ENCODE results near the gene IDE. TPM values are rescaled to one million over a fixed set of nuclear protein-coding genes. Genes with fewer than 3 reads are reported as not detected.
A peak's percentile ranks its signal among the peaks of the same experiment; 100 is the strongest.

IDE gene
- total and polyA plus RNA-seq, 9 of the 15 experiments (the other 6 are each of a cell fraction or from before 2014, with no cell fraction given): 10.2 to 50.6 (median 33.2) TPM

GRCh38 chr10:92508866-92509265, 65.0 kb downstream of the IDE start:
- DNase-seq (ENCODE audit: extremely low read depth in 1 of 4, low spot score in 3 of 4) (no peak), ATAC-seq (no peak), FAIRE-seq (no peak)
- no TSS peak for BruUV-seq (replicated peaks)
- no peak for TF ChIP-seq ELF4 (CRISPR knock-in tag; IDR thresholded peaks at IDR 0.05)
- peak; percentile 42; the same call in 1 of the 2 replicates for TF ChIP-seq ZNF316 (IDR thresholded peaks at IDR 0.05)
- no peak overlapping the region for H3K27ac ChIP-seq (ENCODE audit: extremely low read depth, low read depth, low read length)
- no peak overlapping the region for H3K4me2 ChIP-seq (ENCODE audit: insufficient read depth, low read length)
- no peaks in the 10 kb centered on the region for H3K4me1 ChIP-seq (replicated peaks in 1 of 2; ENCODE audit: control insufficient read depth in 2 of 2, insufficient read depth in 2 of 2, low read length in 2 of 2)
- CTCF ChIA-PET (ENCODE audit: low intra/inter-chr PET ratio): no interaction called here
- no peak overlapping the region for H3K9ac ChIP-seq (ENCODE audit: insufficient read depth in 1 of 2, low read depth in 2 of 2, low read length in 2 of 2)
- H3K79me2 ChIP-seq (ENCODE audit: control insufficient read depth, insufficient read depth, low read length): no peaks in the 10 kb centered on the region
- POLR2A ChIA-PET: interaction anchor here (0.5 kb wide), 1 partner anchor 83 kb away, joined by 3 read pairs; no protein-coding TSS in a partner anchor
- H3K4me3 ChIP-seq: no peak overlapping the region
- 70% methylated on average over 2 of the region's 2 CpGs for whole genome bisulfite sequencing (ENCODE audit: insufficient coverage, low coverage, missing lambda C conversion rate)
- no peaks in the 10 kb centered on the region for H3K27me3 ChIP-seq (ENCODE audit: control insufficient read depth in 2 of 2, insufficient read depth in 2 of 2, low read length in 2 of 2)
- intact Hi-C loops (cut with micrococcal nuclease) (no loop called here), in situ Hi-C loops (cut with MboI) (no loop called here)
- H2AFZ ChIP-seq (ENCODE audit: low read depth, low read length): no peak overlapping the region
- H4K20me1 ChIP-seq (replicated peaks; ENCODE audit: control insufficient read depth, insufficient read depth, low read length): no peaks in the 10 kb centered on the region
- H3K9me3 ChIP-seq (replicated peaks; ENCODE audit: control insufficient read depth, insufficient read depth, low read depth, low read length): no peaks in the 10 kb centered on the region
- H3K36me3 ChIP-seq (ENCODE audit: control insufficient read depth, insufficient read depth, low read length): peaks cover 71% of the 10 kb centered on the region
- H3K9me1 ChIP-seq (ENCODE audit: control insufficient read depth, insufficient read depth, low read length): no peaks in the 10 kb centered on the region

- CTCF ChIA-PET (ENCODE audit: low intra/inter-chr PET ratio): no interaction called here
- Histone ChIP-seq H3K79me2 (ENCODE audit: control insufficient read depth, insufficient read depth, low read length) (no peaks in the 10 kb centered on the region), H3K36me3 (ENCODE audit: control insufficient read depth, insufficient read depth, low read length) (peaks cover 68% of the 10 kb centered on the region), H3K9me3 (replicated peaks; ENCODE audit: control insufficient read depth, insufficient read depth, low read depth, low read length) (no peaks in the 10 kb centered on the region), H3K27ac (ENCODE audit: extremely low read depth, low read depth, low read length) (no peak overlapping the region), H3K4me1 (replicated peaks in 1 of 2; ENCODE audit: control insufficient read depth in 2 of 2, insufficient read depth in 2 of 2, low read length in 2 of 2) (no peaks in the 10 kb centered on the region), H3K4me2 (ENCODE audit: insufficient read depth, low read length) (no peak overlapping the region), H3K9ac (ENCODE audit: insufficient read depth in 1 of 2, low read depth in 2 of 2, low read length in 2 of 2) (no peak overlapping the region), H3K4me3 (no peak overlapping the region), H2AFZ (ENCODE audit: low read depth, low read length) (no peak overlapping the region), H3K27me3 (ENCODE audit: control insufficient read depth in 2 of 2, insufficient read depth in 2 of 2, low read length in 2 of 2) (no peaks in the 10 kb centered on the region), H4K20me1 (replicated peaks; ENCODE audit: control insufficient read depth, insufficient read depth, low read length) (no peaks in the 10 kb centered on the region), H3K9me1 (ENCODE audit: control insufficient read depth, insufficient read depth, low read length) (no peaks in the 10 kb centered on the region)
- TF ChIP-seq ZSCAN29 (IDR thresholded peaks at IDR 0.05) (no peak), ZNF699 (CRISPR knock-in tag; IDR thresholded peaks at IDR 0.05; ENCODE audit: insufficient replicate concordance) (no peak), CBX2 (IDR thresholded peaks at IDR 0.05; ENCODE audit: insufficient read depth, low read length, poor library complexity, severe bottlenecking) (no peak), ZNF134 (CRISPR knock-in tag; conservative IDR thresholded peaks at IDR 0.05) (no peak), GATA2 (CRISPR knock-in tag; IDR thresholded peaks at IDR 0.05) (no peak), EZH2 (IDR thresholded peaks at IDR 0.05; ENCODE audit: borderline replicate concordance, low read depth, low read length) (no peak)
- TF ChIP-seq, protein P1, sequence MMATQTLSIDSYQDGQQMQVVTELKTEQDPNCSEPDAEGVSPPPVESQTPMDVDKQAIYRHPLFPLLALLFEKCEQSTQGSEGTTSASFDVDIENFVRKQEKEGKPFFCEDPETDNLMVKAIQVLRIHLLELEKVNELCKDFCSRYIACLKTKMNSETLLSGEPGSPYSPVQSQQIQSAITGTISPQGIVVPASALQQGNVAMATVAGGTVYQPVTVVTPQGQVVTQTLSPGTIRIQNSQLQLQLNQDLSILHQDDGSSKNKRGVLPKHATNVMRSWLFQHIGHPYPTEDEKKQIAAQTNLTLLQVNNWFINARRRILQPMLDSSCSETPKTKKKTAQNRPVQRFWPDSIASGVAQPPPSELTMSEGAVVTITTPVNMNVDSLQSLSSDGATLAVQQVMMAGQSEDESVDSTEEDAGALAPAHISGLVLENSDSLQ (IDR thresholded peaks at IDR 0.05): no peak
- FAIRE-seq: no peak
- ATAC-seq: no peak
- no TSS peak for BruUV-seq (replicated peaks)
- intact Hi-C loops (cut with micrococcal nuclease) (no loop called here), in situ Hi-C loops (cut with MboI) (no loop called here)
- POLR2A ChIA-PET: no interaction called here
- no peak for DNase-seq (ENCODE audit: extremely low read depth in 1 of 4, low spot score in 3 of 4)
- WGBS (ENCODE audit: insufficient coverage, low coverage, missing lambda C conversion rate): 65% methylated on average over 2 of the region's 2 CpGs
Observed at GRCh38 chr10:92506336-92506735, 67.6 kb downstream of the IDE start.

Measured in K562 (cell line).